GM18873 (cell line): ENCODE data around the gene KCTD18.

Experiments used
- ATAC-seq: cut with Tn5 transposase; IDR thresholded peaks from one replicate; pipeline ENCODE4 v1.9.1; 2021; ENCODE audit warnings: mild to moderate bottlenecking, moderate library complexity, moderate number of reproducible peaks; ENCODE audit not compliant: unreplicated experiment, low FRiP score

The KCTD18 gene

DNA sequence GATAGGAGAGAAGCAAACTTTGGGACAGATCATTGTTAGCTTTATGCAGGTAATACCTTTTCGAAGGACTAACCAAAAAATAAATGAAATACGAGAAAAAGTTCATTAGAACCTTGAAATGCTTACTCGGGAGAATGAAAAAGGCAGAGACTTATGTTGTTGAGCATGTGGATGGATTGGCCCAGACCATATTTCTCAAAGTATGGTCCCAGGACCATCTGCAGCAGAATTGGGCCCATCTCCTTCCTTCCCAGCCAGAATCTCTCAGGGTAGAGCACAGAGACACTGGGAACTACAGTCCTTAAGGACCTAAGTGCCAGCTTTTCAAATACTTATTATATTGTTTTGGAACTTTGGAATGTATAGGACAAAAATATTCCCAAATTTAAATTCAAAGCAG is 50.8 kb downstream of the KCTD18 start:
- ATAC-seq, result no peak

DNA sequence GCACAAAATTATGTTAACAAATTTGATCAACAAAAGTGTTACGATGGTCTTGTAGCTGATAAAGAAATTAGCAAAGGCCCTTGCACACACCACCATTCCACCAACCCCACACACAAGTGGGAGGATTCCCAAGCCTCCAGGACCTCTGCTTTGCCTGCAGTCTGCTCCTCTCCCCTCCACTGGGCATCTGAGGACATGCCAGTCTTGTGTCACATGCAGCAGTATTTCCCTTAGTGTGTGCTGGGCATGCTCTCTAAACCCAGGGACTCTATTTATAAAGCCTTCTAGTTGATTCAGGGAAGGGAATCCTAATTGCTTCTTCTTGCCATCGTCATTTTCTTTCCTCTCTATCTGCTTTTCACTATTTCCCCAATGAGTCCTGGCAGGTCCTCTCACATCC is 53.3 kb downstream of the KCTD18 start:
- no peak for ATAC-seq

DNA sequence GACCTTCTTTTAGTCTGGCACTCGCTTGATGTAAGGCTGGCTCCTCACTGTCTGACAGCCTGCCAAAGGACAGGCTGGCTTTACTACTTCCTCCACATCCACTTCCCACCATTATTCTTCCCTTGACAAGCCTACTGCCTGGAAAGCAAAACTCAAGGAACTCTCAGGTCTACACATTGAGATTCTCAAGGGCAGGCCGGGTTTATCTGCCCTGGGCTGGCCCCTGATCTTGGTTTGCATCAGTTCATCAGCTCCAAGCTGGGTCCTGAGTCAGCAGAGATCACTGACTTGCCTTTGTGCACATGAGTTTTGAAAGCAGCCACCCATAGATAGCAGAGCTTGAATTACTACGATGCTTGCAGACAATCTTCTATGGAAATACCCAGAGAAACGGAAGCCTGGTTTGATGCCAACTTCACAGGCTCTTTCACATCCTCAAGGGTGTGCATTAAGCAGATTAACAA is 53.9 kb downstream of the KCTD18 start:
- ATAC-seq, result peak; percentile 53

DNA sequence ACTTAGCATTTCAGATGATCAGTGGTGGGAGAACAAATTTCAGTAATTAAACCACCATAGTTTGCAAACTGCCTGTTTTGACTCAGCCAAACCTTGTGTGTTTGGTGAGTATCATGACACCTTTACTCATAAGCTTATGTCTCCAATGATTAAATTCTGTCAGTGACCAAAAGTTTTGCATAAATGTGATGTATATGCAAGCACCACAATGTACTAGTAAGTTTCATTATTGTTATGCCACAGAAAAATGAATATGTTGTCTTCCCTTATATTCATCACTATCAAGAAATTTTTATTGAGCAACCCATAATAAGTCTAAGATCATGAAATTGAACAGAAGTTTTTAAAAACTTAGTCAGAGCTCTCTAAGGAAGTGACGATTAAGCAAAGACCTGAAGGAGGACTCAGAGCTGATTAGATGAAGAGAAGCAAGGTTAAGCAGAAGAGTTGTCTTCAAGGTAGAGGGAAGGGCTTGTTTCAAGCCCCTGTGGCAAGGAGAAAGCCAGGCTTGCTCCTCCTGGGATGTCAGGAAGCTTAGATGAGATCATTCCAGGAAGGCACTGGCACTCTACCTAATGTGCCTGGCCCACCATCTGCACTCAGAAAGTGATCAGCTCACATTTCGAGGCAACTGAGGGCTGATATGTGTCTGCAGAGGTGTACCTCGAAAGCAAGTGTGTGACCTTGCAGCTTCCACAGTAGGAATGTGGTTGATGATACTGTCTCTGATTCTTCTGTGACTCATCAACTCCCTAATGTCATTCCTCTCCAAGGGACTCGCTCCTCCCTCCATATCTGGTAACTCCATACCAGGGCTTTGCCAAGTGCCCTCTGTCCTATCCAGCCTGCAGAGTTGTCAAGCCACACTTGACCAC is 54.7 kb downstream of the KCTD18 start:
- peak; percentile 87 for ATAC-seq

DNA sequence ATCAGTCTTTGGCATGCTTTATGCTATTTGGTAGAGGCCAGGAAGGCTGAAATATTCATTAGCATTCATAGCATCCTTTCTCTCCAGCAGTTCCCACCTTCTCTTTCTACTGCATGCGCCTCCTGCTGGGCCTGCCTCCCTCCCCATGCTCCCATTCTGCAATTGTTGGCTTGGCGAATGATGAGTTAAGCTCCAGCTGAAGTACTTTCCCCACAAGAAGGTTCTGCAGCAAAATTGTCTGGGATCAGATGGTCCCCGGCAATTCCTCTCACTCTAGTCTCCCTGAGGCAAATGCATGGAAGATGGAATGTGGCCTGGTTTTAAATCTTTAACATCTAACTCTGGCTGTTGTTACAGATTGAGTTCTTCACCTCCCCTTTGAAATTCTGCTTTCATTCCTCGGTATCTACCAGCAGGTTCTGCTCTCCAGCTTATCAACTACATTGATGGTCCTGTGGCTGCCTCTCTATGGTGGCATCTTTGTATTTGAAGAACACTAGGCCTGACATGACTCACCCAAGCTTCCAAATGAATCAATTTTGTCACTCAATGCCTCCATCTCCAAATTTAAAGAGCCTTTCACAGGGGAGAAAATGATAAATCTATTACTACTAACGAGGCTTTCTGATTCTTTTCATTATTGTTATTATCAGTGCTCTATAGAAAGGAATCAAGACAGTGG is 55.9 kb downstream of the KCTD18 start:
- ATAC-seq, result no peak

DNA sequence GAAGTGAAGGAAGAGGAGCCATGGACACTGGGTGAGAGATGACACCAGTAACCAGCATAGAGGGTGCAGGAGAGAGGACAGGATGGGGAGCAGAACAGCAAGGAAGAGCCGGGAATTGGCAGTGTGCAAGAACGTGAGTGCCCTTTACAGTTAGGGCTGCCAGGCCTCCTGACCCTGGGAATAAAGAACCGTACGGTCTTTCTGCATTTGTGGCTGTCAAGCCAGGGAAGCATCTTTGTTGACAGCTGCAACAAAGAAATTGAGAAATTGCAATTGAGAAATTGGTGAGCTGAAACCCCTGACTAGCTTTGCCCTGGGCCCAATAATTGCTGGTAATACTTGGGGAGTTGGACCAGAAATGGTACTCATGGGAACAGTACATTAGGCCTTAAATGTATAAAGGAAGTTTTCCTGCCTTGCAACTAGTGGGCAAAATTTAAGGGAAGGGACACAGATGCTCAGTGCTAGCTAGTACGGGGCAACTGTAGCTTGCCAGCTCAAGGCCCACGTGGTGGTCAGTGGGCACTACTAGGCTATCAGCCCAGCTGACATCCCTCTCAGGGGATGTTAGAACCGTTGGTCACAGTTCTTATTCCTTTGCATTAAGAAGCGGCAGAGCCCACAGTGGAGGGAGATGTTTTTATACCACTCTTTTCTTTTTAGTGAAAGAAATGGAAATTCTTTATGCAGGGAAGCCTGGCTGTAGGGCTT is 56.6 kb downstream of the KCTD18 start:
- no peak for ATAC-seq

DNA sequence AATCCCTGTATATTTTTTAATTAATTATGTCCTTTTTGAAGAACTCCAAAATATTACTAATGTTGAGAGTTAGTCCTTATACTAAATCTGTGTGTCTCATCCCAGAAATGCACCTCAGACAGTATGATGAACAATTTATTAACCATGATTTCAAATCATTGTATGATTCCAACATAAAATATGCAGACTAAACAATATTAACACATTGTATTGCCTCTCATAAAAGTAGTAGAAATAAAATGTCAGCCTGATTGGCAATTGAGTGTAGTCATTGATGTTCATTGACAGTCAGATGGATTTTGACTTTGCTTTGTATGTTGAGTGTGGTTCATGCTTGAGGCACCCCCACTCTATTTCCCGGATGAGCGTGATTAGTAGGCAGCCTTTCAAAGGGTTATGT is 57.5 kb downstream of the KCTD18 start:
- no peak for ATAC-seq

DNA sequence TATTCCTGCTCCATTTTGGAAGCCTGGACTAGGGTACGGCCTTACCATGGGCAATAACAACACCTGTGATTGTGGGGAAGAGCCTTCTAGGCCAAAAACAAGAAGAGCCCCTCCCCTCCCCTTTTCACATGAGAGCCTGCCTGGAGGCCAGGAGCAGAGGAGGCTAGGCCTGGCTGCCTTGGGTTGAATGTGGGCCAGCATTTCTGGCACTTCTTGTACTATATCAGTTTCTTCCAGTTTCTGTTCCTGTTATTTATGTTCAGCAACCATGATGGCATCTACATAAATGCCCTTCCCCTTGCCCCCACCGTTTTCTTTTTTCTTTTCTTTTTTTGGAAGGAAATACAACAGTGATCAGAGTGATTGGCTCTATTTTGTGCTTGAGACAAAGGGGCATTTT is 58.4 kb downstream of the KCTD18 start:
- no peak for ATAC-seq

DNA sequence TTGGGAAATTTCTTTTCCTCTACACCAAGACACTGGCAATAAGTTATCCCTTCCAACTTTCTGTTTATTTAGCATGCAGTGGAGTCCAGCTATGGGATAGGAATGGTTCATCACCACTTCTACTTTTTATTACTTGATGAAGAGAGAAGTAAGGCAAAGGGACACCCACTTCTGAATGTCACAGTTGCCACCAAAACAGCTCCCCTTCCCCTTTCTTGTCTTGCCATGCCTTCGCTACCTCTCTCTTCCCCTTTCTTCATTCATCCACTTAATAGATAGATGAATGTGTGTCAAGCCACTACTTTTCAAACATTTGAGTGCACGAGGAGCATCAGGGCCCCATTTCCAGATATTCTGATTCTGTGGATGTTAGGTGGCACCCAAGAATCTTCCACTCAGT is 59.6 kb downstream of the KCTD18 start:
- ATAC-seq, result no peak

DNA sequence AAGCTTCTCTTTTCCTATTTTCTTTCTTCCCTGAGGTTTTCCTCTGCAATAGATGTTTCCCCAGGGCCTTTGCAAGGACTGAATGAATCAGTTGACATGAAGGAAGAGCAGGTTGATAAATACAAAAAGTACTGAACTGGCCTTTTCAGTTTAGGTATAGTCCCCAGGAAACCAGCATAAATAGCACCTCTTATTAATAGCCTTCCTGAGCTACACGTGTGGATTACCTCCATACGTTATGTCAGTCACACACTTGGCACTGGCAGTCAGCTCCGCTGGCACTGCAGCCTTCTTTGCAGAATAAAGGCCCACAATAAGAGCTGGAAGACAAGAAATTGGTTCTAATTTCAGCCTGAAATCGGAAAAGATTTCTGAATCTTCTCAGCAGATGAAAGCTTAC is 60.7 kb downstream of the KCTD18 start:
- no peak for ATAC-seq

DNA sequence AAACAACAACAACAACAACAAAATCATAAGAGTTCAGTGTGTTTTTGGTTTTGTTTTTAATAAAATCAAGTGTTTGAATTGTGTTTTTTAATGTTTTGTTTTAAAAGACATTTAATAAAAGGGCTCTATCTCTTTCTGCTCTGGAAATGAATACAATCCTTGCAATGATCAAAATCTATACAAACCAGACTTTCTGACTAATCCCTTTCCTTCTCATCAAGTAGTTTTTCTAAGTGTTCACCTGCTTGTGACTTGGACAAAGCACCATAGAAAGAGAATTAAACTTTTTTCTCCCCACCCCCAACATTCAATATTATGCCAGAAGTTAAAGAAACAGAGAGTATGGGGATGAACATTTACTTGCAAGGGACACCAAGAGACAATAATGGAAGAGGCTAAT is 61.4 kb downstream of the KCTD18 start:
- no peak for ATAC-seq

DNA sequence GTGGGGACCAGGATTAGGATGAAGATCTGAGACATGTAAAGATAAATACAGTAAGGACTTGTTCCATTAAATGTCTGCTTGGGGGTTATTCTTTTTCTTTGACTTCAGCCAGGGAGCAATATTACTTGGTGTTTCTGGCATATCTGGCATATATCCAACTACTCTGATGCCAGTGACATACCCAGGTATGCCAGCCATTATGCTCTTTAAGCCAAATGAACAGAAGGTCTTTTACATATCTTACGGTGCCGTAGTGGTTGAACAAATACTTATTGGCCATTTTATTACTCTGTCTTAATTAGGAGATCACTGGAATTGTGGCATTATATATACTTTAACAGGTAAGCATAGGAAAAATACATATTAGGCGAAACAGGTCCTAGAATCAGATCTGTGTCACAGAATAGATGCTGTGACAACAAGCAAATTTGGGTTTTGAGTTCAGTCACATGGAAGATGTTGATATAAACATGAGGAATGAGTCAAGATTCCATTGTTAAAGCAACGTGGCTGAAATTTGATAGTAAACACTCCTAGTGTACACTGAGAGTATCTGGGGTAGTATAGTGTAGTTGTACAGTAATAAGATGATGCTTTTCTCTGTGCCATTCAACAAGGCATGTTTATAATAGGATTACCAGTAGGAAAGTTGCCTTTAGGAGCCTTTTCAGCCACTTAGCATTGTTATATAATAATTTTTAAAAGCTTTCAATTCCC is 62.6 kb downstream of the KCTD18 start:
- no peak for ATAC-seq

DNA sequence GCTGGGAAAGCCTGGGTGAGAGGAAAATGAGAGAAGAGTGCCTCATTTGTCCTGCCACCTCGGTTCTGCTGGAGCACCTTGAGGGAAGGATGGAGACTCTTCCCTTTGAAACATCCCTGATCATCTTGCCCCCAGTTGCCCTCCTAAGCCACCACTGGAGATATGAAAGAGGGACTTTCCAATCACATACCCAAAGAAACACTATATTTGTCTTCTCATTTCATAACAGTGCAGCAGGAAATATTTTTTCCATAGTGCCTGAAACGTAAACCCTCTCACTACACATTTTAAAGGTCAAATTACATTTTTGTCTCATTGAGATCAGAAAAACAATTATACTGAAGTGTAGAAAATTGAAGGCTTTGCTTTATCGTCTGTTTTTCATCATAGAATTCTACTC is 63.3 kb downstream of the KCTD18 start:
- no peak for ATAC-seq

DNA sequence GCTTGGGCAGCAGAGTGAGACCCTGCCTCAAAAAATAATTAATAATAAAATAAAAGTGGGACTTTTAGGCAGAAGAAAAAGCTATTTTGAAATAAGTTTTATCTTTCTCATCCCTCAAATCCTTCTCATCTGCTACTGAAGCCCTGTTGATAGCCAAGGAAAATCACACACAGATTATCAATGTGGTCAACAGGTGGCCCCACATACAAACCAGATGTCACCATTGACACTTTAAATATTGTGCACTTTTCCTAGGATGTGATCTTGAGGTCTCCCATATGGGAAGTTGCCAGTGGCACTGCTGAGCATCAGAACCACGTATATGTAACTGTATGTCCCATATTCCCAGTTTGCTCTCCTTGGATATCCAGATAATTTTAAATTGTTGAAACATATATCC is 64.6 kb downstream of the KCTD18 start:
- ATAC-seq, result no peak

DNA sequence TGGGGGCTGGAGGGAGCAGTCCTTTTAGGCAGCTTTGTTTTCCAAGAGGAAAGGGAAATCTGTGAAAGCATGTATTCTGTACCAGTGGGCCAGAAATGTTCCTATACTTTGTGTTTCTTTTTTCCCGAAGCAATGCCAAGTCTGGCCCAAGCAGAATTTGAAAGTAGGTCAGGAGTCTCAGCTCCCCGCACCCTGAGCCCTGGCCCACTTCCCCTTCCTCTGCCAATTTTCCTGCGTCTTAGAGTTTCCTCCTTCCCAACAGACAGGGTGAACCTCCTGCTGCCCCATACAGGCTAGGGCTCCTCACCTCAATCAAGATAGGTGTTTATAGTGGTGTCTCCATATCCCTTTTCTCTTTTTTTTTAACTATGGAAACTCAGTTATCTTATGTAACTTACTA is 65.3 kb downstream of the KCTD18 start:
- ATAC-seq, result no peak

DNA sequence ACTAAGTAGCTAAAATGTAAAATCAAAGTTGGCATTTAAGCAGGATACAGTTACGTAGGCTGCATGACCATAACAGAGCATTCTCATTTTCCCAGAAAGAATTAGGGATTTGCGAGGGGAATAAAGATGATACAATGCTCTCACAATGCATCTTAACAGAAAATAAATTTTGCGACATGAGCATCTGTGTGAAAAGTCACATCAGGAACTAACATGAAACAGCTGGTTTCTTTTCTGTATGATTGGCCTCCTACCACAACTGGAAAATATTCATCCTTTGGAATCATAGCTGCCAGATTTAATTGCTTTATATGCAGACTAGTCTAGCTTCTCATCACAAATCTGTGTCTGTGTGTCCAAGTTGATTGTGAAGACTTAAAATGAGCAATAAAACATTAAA is 66.0 kb downstream of the KCTD18 start:
- ATAC-seq, result no peak

DNA sequence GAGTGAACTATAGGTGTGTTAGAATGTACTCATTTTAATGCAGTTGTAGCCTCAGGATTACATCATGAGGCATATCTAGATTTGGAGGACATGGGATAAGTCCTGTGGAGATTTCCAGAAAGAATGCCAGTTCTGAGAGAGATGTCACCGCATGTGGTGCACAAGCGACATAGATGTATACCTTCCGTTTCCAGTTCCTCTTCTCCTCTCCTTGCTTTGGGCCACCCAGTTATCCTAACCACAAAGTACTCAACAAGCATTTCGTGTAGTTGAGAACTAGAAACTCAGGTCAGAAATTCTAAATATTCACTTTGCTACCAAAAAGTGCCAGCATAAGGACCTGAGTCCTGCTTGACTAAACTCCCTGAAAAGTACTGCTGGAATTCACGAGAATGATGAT is 66.5 kb downstream of the KCTD18 start:
- ATAC-seq, result no peak

DNA sequence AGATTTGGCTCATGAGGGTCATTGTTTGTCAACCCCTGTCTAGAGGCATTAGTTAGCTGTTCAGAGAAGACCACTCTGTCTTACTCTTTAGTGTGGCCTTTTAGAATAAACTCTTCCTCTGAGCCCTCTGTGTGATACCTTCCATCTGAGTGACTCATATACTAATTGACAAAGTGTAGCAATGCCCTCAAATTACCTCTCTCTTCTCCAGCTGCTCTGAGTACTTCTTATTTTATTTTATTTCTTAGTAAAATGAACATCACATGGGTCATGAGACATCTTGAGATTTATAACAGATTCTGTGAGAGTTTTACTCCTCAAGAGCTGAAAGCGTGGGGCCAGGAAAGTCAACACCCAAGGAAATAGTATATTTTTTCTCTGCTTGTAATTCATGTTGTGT is 67.4 kb downstream of the KCTD18 start:
- no peak for ATAC-seq

DNA sequence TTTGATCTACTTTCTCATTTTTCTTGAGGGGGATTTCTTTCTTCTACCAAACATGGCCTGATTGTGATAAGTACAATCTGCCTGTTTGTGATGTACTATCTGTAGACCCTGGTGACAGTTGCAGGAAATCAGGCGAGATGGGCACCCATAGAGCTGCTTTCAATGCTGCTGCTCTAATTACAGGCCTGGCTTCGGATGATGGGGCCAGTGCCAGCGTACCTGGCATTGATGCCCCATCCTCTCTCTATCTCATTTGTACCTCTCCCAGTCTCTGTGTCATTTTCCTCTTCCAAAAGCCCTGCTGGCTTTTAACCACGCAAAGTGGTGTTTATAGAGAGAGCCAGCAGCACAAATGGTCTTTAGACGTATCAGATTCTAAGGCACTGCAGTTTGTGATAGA is 69.9 kb downstream of the KCTD18 start:
- no peak for ATAC-seq
